Activated T-helper 1 cell treated with Interleukin-2 at 50 U/mL for 16 hours (primary cell): Measurements from ENCODE around the gene NOTCH2.
A peak's percentile ranks its signal among the peaks of the same experiment; 100 is the strongest.

Source experiments
- DNase-seq: peaks from one replicate; pipeline ENCODE4 v3.0.0-alpha.2; 2020; ENCODE audit warnings: low read depth

The NOTCH2 gene

DNA sequence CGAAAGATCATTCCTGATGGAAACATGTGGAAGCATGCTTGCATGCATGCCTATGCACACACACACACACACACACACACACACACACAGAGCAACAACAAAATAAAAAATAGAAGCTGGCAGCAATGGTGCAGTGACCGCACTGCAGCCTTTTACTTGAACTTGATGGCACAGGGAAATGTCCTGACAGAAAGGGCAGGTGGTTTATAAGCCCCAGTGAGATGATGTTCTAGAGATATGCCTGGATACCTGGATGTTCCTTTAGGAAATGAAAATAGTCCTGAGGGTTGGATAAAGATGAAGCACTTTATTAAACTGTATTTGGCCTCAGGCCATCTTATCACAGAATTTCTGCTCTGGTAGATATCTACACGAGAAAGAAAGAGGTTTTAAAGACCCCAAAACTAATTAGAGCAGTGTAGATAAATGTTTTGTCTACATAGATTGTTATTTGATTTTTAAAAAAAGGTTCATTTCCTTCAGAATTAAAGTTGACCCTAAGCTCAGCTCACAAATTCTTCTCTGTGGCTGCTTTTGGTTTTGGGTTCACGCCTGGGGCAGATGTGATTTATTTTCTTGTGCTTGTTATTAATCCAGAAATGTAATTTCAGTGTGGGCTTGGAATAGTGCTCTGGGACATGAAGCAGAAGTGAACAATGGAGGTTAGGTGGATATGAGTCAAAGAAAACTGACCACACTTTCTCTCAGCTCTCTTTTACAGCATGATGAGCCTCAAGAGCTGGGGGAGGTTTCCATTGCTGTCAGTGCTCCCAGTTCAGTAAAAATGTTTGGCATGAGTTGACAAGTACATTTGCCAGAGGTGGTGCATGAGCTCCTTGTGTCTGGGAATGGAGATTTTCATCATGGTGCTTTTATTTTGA is 196.1 kb downstream of the NOTCH2 start:
- no peak for DNase-seq

DNA sequence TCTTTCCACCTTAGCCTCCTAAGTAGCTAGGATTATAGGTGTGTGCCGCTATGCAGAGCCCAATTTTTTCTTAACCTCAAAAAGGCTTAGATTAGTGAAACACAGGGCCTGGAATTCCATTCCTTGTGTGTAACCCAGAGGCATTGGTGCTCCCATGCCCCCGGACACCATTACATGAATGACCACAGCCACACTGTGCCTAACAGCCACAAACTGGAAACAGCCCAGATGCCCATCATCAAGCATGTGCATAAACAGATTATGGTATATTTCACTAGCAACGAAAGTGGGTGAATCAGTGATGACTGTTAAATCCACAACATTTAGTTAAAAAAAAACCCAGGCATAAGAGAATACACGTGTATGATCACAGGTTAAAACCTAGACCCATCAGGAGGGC is 197.6 kb downstream of the NOTCH2 start:
- DNase-seq: no peak

DNA sequence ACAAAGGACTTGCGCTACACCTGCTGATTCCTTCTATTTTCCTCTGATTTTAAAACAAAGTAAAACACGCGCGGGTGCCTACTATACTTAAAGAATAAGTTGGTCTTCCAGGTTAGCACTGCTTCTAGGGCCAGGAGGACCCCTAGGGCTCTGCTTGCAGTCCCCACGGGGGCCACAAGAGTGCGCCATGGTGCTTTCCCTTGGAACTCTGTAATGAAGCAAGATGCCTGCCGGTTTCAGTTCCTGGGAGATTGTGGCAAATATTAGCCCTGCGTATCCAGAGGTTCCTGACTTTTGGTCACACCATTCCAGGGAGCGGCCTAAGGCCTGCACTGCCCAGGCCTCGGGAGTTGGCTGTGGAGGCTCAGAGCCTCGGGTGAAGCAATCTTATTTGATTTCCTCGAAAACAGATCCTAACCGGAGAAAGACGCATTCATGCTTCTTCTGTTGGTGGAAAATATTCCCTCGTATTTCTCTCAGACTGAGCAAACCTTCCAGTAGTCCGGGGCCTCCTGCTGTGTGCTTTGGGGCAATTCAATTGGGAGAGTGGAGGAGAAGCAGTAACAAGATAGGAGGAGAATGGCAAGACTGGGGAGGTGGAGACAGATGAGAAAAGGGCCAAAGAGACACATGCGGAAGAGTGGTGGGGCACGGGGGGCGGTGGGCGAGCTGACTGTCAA is 198.4 kb downstream of the NOTCH2 start:
- DNase-seq: peak; percentile 4

DNA sequence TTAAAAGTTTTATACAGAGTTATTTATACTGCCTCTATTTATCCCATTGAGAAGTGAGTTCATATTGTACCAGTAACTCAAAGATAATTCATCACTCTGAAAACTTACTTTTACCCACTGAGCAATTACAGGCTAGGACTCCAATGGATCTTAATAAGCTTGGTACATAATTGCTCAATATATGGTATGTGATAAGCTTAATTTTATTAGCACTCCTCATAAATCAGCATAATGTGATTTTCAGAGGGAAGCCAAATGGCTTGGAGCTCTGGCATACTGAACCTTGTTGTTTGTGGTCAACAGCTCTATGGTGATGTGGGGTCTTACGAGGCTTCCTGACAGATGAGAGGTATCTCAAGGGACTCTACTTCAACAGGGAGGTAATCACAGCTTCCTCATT is 199.5 kb downstream of the NOTCH2 start:
- no peak for DNase-seq

DNA sequence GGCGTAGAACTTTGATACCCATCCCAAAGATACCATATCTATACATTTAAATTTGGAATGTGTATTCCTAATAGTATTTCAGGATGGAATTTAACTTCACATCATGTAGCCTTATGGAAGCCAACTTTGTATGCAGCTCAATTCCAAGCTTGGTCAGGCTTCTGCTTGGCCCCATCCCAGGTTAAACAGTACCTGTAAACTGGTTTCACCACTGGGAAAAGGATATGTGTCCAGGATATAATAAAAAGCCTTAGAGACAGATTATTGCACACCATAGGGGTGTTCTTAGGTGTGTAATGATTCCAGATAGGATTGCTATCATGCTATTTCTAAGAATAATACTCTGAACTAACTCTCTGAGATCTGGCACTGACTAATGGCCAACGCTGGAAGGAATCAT is 201.3 kb downstream of the NOTCH2 start:
- DNase-seq: no peak

DNA sequence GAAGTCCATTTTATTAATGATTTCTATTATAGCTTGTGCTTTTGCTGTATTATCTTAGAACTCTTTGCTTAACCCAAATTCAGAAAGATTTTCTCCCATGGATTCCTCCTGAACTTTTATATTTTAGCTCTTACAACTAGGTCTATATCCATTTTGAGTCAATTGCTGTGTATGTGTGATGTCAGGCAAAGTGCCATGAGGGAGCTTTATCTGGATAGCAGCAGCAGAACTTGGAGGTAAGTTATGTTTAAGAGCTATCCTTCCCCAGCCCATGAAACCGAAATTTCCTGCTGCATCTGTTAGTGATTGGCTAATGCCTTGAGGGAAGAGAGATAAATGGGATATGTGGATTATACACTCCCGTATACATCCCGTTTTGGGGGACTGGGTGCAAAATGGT is 203.0 kb downstream of the NOTCH2 start:
- no peak for DNase-seq

DNA sequence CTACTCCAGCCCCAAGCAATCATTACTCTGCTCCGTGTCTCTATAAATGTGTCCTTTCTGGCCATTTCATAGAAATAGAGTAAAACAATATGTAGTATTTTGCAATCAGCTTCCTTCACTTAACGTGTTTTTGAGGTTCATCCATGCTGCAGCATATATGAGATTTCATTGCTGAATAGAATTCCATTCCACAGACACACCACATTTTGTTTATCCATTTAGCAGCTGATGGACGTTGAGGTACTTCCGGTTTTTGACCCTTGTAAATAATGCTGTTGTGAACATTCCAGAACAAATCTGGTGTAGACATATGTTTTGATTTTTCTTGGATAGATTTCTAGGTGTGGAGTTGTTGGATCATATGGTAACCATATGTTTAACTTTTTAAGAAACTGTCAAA is 203.8 kb downstream of the NOTCH2 start:
- no peak for DNase-seq

DNA sequence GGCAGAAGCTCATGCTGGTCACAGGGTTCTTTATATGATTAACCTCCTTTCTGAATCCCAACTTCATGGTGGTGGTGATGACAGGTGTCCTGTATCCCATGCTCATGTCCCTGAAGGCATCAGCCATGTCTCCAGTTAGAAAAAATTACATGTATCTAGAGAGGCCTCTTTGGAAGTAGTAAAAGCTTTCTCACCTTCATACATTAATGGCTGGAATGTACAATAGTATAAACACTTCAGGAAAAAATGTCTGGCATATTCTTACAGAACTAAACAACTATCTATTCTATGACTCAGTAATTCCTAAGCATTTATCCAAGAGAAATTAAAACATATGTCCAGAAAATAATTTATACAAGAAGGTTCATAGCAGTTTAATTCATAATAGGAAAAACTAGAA is 207.2 kb downstream of the NOTCH2 start:
- no peak for DNase-seq
